ENCODE measurements around the gene PHLDA3. TPM values are rescaled to one million over a fixed set of nuclear protein-coding genes. Genes with fewer than 3 reads are reported as not detected.

Gene PHLDA3
- total RNA-seq, 2 donors from 2014 or later = 25.2 to 48.8 TPM

- no peak for ATAC-seq
- intact Hi-C loops (cut with DNase I) = no loop called here
Measured at GRCh38 chr1:201423655-201424054, 45.3 kb downstream of the PHLDA3 start.

GRCh38 chr1:201422436-201423030 lies 46.5 kb downstream of the PHLDA3 start:
- 60 to 70% methylated on average over 5 to 6 of the region's 6 CpGs for WGBS, 2 donors
- intact Hi-C loops (cut with DNase I) = no loop called here
- H3K9me3 ChIP-seq = no peaks in the 10 kb centered on the region
- DNase-seq (no peak), ATAC-seq (no peak)
- H3K4me3 ChIP-seq = no peak overlapping the region
- no peak overlapping the region for H3K27ac ChIP-seq
- TF ChIP-seq POLR2A (IDR thresholded peaks at IDR 0.05) = no peak
- no peak for TF ChIP-seq CTCF (IDR thresholded peaks at IDR 0.05)
- H3K27me3 ChIP-seq = no peaks in the 10 kb centered on the region
- H3K36me3 ChIP-seq (replicated peaks in 1 of 2; ENCODE audit: insufficient read depth in 1 of 2, low read depth in 2 of 2) = no peaks in the 10 kb centered on the region
- H3K4me1 ChIP-seq = no peaks in the 10 kb centered on the region

More at GRCh38 chr1:201423655-201424054, 45.3 kb downstream of the PHLDA3 start:
- Histone ChIP-seq H3K27ac (no peak overlapping the region), H3K4me1 (no peaks in the 10 kb centered on the region), H3K9me3 (no peaks in the 10 kb centered on the region), H3K4me3 (no peak overlapping the region), H3K27me3 (no peaks in the 10 kb centered on the region), H3K36me3 (replicated peaks in 1 of 2; ENCODE audit: insufficient read depth in 1 of 2, low read depth in 2 of 2) (no peaks in the 10 kb centered on the region)
- 89 to 94% methylated on average over 6 of the region's 6 CpGs for WGBS, 2 donors
- TF ChIP-seq CTCF (IDR thresholded peaks at IDR 0.05) = no peak
- no peak for DNase-seq

- intact Hi-C loops (cut with DNase I) = no loop called here
- 52 to 64% methylated on average over 3 of the region's 3 CpGs for WGBS, 2 donors
- no peaks in the 10 kb centered on the region for H3K4me1 ChIP-seq
Measured at GRCh38 chr1:201422026-201422425, 47.0 kb downstream of the PHLDA3 start.

GRCh38 chr1:201421041-201421440 lies 47.9 kb downstream of the PHLDA3 start:
- TF ChIP-seq POLR2A (IDR thresholded peaks at IDR 0.05) (no peak), CTCF (IDR thresholded peaks at IDR 0.05) (no peak)
- ATAC-seq = no peak
- H3K4me1 ChIP-seq = no peaks in the 10 kb centered on the region
- intact Hi-C loops (cut with DNase I) = no loop called here
- H3K9me3 ChIP-seq = no peaks in the 10 kb centered on the region
- no peaks in the 10 kb centered on the region for H3K36me3 ChIP-seq (replicated peaks in 1 of 2; ENCODE audit: insufficient read depth in 1 of 2, low read depth in 2 of 2)
- 74 to 77% methylated on average over 7 to 8 of the region's 8 CpGs for WGBS, 2 donors
- no peak overlapping the region for H3K4me3 ChIP-seq
- no peaks in the 10 kb centered on the region for H3K27me3 ChIP-seq
- H3K27ac ChIP-seq = no peak overlapping the region
- DNase-seq = no peak

More at GRCh38 chr1:201422026-201422425, 47.0 kb downstream of the PHLDA3 start:
- no peak for DNase-seq
- Histone ChIP-seq H3K27me3 (no peaks in the 10 kb centered on the region), H3K9me3 (no peaks in the 10 kb centered on the region), H3K4me3 (no peak overlapping the region), H3K27ac (no peak overlapping the region), H3K36me3 (replicated peaks in 1 of 2; ENCODE audit: insufficient read depth in 1 of 2, low read depth in 2 of 2) (no peaks in the 10 kb centered on the region)
- no peak for ATAC-seq
- no peak for TF ChIP-seq POLR2A (IDR thresholded peaks at IDR 0.05)
- no peak for TF ChIP-seq CTCF (IDR thresholded peaks at IDR 0.05)

GRCh38 chr1:201420608-201421002 lies 48.4 kb downstream of the PHLDA3 start:
- H3K36me3 ChIP-seq (replicated peaks in 1 of 2; ENCODE audit: insufficient read depth in 1 of 2, low read depth in 2 of 2) = no peaks in the 10 kb centered on the region
- intact Hi-C loops (cut with DNase I) = no loop called here
- no peaks in the 10 kb centered on the region for H3K4me1 ChIP-seq
- TF ChIP-seq CTCF (IDR thresholded peaks at IDR 0.05) (no peak), POLR2A (IDR thresholded peaks at IDR 0.05) (no peak)
- DNase-seq = no peak
- WGBS, 2 donors = 66 to 71% methylated on average over 6 to 7 of the region's 7 CpGs
- H3K9me3 ChIP-seq = no peaks in the 10 kb centered on the region
- H3K27ac ChIP-seq = no peak overlapping the region
- H3K27me3 ChIP-seq = no peaks in the 10 kb centered on the region
- H3K4me3 ChIP-seq = no peak overlapping the region
- ATAC-seq = no peak
